Thyroid gland (tissue), 4 donors: ENCODE data around the gene AKNAD1. TPM values are rescaled to one million over a fixed set of nuclear protein-coding genes. Genes with fewer than 3 reads are reported as not detected.
"Not testable (repeated sequence)": the region's sequence is repeated elsewhere in the genome, so short reads cannot be mapped to it uniquely, and the experiment has no call there.

ENCODE experiments used
- DNase-seq, 2 donors: peaks; one replicate each; pipeline ENCODE4 v3.0.0-alpha.2; 2019
- H3K27ac ChIP-seq, 3 donors: fragments of 200-600 bp; sonication (generic); 1 replicate in 2 of 3; 2 replicates in 1 of 3; pipeline ENCODE4 v1.5.1; 2016 to 2019; ENCODE audit warnings: mild to moderate bottlenecking in 1 of 3, moderate library complexity in 1 of 3
- H3K27me3 ChIP-seq: fragments of 200-600 bp; sonication (generic); one replicate; pipeline ENCODE4 v1.5.1; 2019
- H3K36me3 ChIP-seq, 2 donors: fragments of 200-600 bp; sonication (generic); one replicate each; pipeline ENCODE4 v1.5.1; 2016 to 2019
- H3K4me1 ChIP-seq, 2 donors: fragments of 200-600 bp; sonication (generic); one replicate each; pipeline ENCODE4 v1.5.1; 2017 to 2019
- H3K4me3 ChIP-seq, 3 donors: fragments of 200-600 bp; sonication (generic); replicated peaks in 1 of 3; 1 replicate in 2 of 3; 2 replicates in 1 of 3; pipeline ENCODE4 v1.5.1; 2016; ENCODE audit warnings: mild to moderate bottlenecking in 1 of 3
- H3K9me3 ChIP-seq: fragments of 200-600 bp; sonication (generic); one replicate; pipeline ENCODE4 v1.5.1; 2017
- CTCF ChIP-seq, 6 experiments: fragments of 200-600 bp in 3 of 6; fragments of 450-650 bp in 3 of 6; sonication (generic) in 3 of 6; IDR thresholded peaks; one replicate each; pipeline ENCODE4 v1.5.1; 2016 to 2019; ENCODE audit warnings: antibody characterized with exemption in 6 of 6, mild to moderate bottlenecking in 2 of 6, inconsistent platforms in 1 of 6, moderate library complexity in 1 of 6
- POLR2A ChIP-seq, 2 donors: fragments of 450-650 bp; IDR thresholded peaks; one replicate each; pipeline ENCODE4 v1.6.1; 2017; ENCODE audit warnings: antibody characterized with exemption in 2 of 2, mild to moderate bottlenecking in 2 of 2, moderate library complexity in 1 of 2
- WGBS, 2 donors: methylation state at CpG; one replicate each; pipeline ENCODE4 v1.1.5; 2017; 5-methylcytosine and 5-hydroxymethylcytosine counted together
- intact Hi-C: fragments of 100-400 bp; cut with DNase I; formaldehyde crosslinking; loops from one replicate; pipeline ENCODE4 v1.15.1; 2023
- total RNA-seq, 4 donors: library from RNA; depleted of rRNA; stranded (reverse); fragments of >200 nt; gene quantifications; one replicate each; pipeline ENCODE4 v1.2.3, GENCODE V29; 2016

Gene AKNAD1
- total RNA-seq, 4 donors from 2014 or later: 6.2 TPM; not detected in 3

GRCh38 chr1:108893141-108893530 lies 36.2 kb upstream of the AKNAD1 start:
- no peak for DNase-seq
- TF ChIP-seq POLR2A (IDR thresholded peaks at IDR 0.05): no peak
- TF ChIP-seq CTCF (IDR thresholded peaks at IDR 0.05): no peak
- no peaks in the 10 kb centered on the region for H3K4me1 ChIP-seq
- H3K36me3 ChIP-seq: no peaks in the 10 kb centered on the region
- H3K4me3 ChIP-seq: no peak overlapping the region
- H3K27ac ChIP-seq: no peak overlapping the region
- 74 to 77% methylated on average over 4 of the region's 4 CpGs for WGBS, 2 donors
- no peaks in the 10 kb centered on the region for H3K9me3 ChIP-seq
- H3K27me3 ChIP-seq: no peaks in the 10 kb centered on the region
- intact Hi-C loops: no loop called here

GRCh38 chr1:108892356-108893140 lies 35.7 kb upstream of the AKNAD1 start:
- H3K27ac ChIP-seq: no peak overlapping the region
- H3K9me3 ChIP-seq: no peaks in the 10 kb centered on the region
- intact Hi-C loops: no loop called here
- WGBS, 2 donors: 88 to 91% methylated on average over 3 of the region's 3 CpGs
- no peak for DNase-seq
- H3K4me1 ChIP-seq: no peaks in the 10 kb centered on the region
- H3K36me3 ChIP-seq: no peaks in the 10 kb centered on the region
- no peak for TF ChIP-seq CTCF (IDR thresholded peaks at IDR 0.05)
- no peak for TF ChIP-seq POLR2A (IDR thresholded peaks at IDR 0.05)
- H3K4me3 ChIP-seq: no peak overlapping the region
- H3K27me3 ChIP-seq: no peaks in the 10 kb centered on the region

- Histone ChIP-seq H3K36me3 (no peaks in the 10 kb centered on the region), H3K27ac (no peak overlapping the region), H3K27me3 (no peaks in the 10 kb centered on the region), H3K4me1 (no peaks in the 10 kb centered on the region), H3K4me3 (no peak overlapping the region), H3K9me3 (no peaks in the 10 kb centered on the region)
- 90% methylated on average over 7 of the region's 7 CpGs for WGBS, 2 donors
- intact Hi-C loops: no loop called here
- no peak for DNase-seq
- TF ChIP-seq POLR2A (IDR thresholded peaks at IDR 0.05) (no peak), CTCF (IDR thresholded peaks at IDR 0.05) (no peak)
Measured at GRCh38 chr1:108889706-108890384, 33.0 kb upstream of the AKNAD1 start.

GRCh38 chr1:108889006-108889645 lies 32.2 kb upstream of the AKNAD1 start:
- intact Hi-C loops, DNase-seq, H3K4me1 ChIP-seq, H3K4me3 ChIP-seq, H3K36me3 ChIP-seq, H3K27ac ChIP-seq, H3K9me3 ChIP-seq, H3K27me3 ChIP-seq: not testable (repeated sequence)
- 83 to 88% methylated on average over 6 of the region's 6 CpGs for WGBS, 2 donors

GRCh38 chr1:108886292-108886691 lies 29.4 kb upstream of the AKNAD1 start:
- no peak for DNase-seq
- intact Hi-C loops: no loop called here
- Histone ChIP-seq H3K4me1 (no peaks in the 10 kb centered on the region), H3K36me3 (no peaks in the 10 kb centered on the region), H3K9me3 (no peaks in the 10 kb centered on the region), H3K27ac (no peak overlapping the region), H3K4me3 (no peak overlapping the region), H3K27me3 (no peaks in the 10 kb centered on the region)
- TF ChIP-seq POLR2A (IDR thresholded peaks at IDR 0.05) (no peak), CTCF (IDR thresholded peaks at IDR 0.05) (no peak)
- 96 to 97% methylated on average over 2 of the region's 2 CpGs for WGBS, 2 donors
